ENCODE measurements around the gene IER5L. TPM values are rescaled to one million over a fixed set of nuclear protein-coding genes. Genes with fewer than 3 reads are reported as not detected.

Gene IER5L
- total and polyA plus RNA-seq, 9 of the 15 experiments (the other 6 are each of a cell fraction or from before 2014, with no cell fraction given) = 0.14 to 11.9 (median 0.52) TPM

GRCh38 chr9:129202613-129203555, 24.8 kb upstream of the IER5L start (continued):
- TF ChIP-seq ZNF584 (CRISPR knock-in tag; IDR thresholded peaks at IDR 0.05; ENCODE audit: low read depth) = peak; percentile 71; the same call in 1 of the 2 replicates
- TF ChIP-seq TEAD2 (tag; IDR thresholded peaks at IDR 0.05) = no peak
- TF ChIP-seq ZNF780A (CRISPR knock-in tag; IDR thresholded peaks at IDR 0.05) = no peak
- no peak for TF ChIP-seq SAFB2 (IDR thresholded peaks at IDR 0.05; ENCODE audit: borderline replicate concordance, low read depth, low read length, severe bottlenecking)
- TF ChIP-seq ZNF592 (IDR thresholded peaks at IDR 0.05) = peak; percentile 88; the same call in 1 of the 2 replicates
- TF ChIP-seq MBD2 (IDR thresholded peaks at IDR 0.05; ENCODE audit: borderline replicate concordance, low read depth) = peak; percentile 92
- TF ChIP-seq ZBTB7A (IDR thresholded peaks at IDR 0.05; ENCODE audit: borderline replicate concordance, control insufficient read depth, low read depth, low read length) = peak; percentile 61; the same call in 1 of the 2 replicates
- no peak for TF ChIP-seq NONO (IDR thresholded peaks at IDR 0.05; ENCODE audit: low read depth in 2 of 2, low read length in 1 of 2)
- TF ChIP-seq ZNF395 (CRISPR knock-in tag; IDR thresholded peaks at IDR 0.05) = peak; percentile 84
- no peak for TF ChIP-seq MEIS2 (IDR thresholded peaks at IDR 0.05; ENCODE audit: partially characterized antibody)
- TF ChIP-seq RBM14 (IDR thresholded peaks at IDR 0.05; ENCODE audit: borderline replicate concordance, insufficient read depth, low read depth, low read length) = no peak
- no peak for TF ChIP-seq FOXJ3 (CRISPR knock-in tag; IDR thresholded peaks at IDR 0.05)
- peak; percentile 46; the same call in 1 of the 2 replicates for TF ChIP-seq GMEB1 (CRISPR knock-in tag; IDR thresholded peaks at IDR 0.05)

Data from K562 (cell line).